MV-4-11 (cell line): Measurements from ENCODE around the gene ERMAP.
A peak's percentile ranks its signal among the peaks of the same experiment; 100 is the strongest.
"Not testable (repeated sequence)": the region's sequence is repeated elsewhere in the genome, so short reads cannot be mapped to it uniquely, and the experiment has no call there.

Source experiments
- DNase-seq: peaks from one replicate; lab custom pipeline; 2025; lab: John Stamatoyannopoulos, UW

ERMAP gene

GRCh38 chr1:42807056-42807668 is 9.8 kb upstream of the ERMAP start:
- DNase-seq: no peak

GRCh38 chr1:42814815-42815214 is 2.1 kb upstream of the ERMAP start:
- DNase-seq: not testable (repeated sequence)

GRCh38 chr1:42815941-42816584 is 859 bp upstream of the ERMAP start:
- DNase-seq: no peak

GRCh38 chr1:42817440-42817767 is 482 bp downstream of the ERMAP start:
- DNase-seq: no peak

GRCh38 chr1:42817976-42818375 is 1.1 kb downstream of the ERMAP start:
- no peak for DNase-seq

- DNase-seq: no peak
Measured at GRCh38 chr1:42820813-42821212, 3.9 kb downstream of the ERMAP start.

- DNase-seq: no peak
Measured at GRCh38 chr1:42821690-42822089, 4.8 kb downstream of the ERMAP start.

GRCh38 chr1:42822800-42823392 is 6.0 kb downstream of the ERMAP start:
- no peak for DNase-seq

- no peak for DNase-seq
Measured at GRCh38 chr1:42824481-42825035, 7.6 kb downstream of the ERMAP start.

GRCh38 chr1:42825036-42825851 is 8.3 kb downstream of the ERMAP start:
- no peak for DNase-seq

GRCh38 chr1:42830631-42831030 is 13.7 kb downstream of the ERMAP start:
- no peak for DNase-seq

- DNase-seq: no peak
Measured at GRCh38 chr1:42831273-42831672, 14.4 kb downstream of the ERMAP start.

GRCh38 chr1:42832641-42833240 is 15.8 kb downstream of the ERMAP start:
- no peak for DNase-seq

GRCh38 chr1:42833981-42834380 is 17.1 kb downstream of the ERMAP start:
- DNase-seq: peak; percentile 92

GRCh38 chr1:42834803-42835202 is 17.9 kb downstream of the ERMAP start:
- DNase-seq: no peak

- DNase-seq: no peak
Measured at GRCh38 chr1:42835422-42835821, 18.5 kb downstream of the ERMAP start.

- DNase-seq: no peak
Measured at GRCh38 chr1:42837709-42838108, 20.8 kb downstream of the ERMAP start.

- DNase-seq: peak; percentile 41
Measured at GRCh38 chr1:42838482-42839190, 21.7 kb downstream of the ERMAP start.

- no peak for DNase-seq
Measured at GRCh38 chr1:42841010-42841409, 24.1 kb downstream of the ERMAP start.

GRCh38 chr1:42841440-42842147 is 24.7 kb downstream of the ERMAP start:
- no peak for DNase-seq

- no peak for DNase-seq
Measured at GRCh38 chr1:42844592-42845140, 27.7 kb downstream of the ERMAP start.
